ENCODE measurements around the gene CD9.

CD9 gene

DNA sequence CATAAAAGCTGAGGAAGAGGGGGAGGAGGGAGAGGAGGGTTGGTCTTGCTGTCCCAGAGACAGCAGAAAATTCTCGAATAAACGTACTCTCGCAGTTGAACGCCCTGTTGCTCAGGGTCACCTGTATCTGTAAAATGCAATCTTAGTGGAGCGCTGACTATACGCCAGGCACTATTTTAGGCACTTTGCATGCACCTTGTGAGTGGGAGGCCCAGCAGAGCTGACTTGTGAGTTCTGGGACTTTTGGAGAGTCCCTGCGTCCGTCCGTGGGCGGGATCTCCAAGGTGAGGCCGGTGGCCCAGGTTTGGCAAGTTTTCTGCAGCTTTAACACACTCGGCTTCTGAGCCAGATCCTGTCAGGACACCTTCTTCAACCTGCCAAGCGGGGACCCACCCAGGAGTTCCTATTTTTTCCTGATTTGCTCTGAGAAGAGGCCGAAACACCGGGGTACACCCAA is 77.8 kb downstream of the CD9 start:
- DNase-seq: no peak

DNA sequence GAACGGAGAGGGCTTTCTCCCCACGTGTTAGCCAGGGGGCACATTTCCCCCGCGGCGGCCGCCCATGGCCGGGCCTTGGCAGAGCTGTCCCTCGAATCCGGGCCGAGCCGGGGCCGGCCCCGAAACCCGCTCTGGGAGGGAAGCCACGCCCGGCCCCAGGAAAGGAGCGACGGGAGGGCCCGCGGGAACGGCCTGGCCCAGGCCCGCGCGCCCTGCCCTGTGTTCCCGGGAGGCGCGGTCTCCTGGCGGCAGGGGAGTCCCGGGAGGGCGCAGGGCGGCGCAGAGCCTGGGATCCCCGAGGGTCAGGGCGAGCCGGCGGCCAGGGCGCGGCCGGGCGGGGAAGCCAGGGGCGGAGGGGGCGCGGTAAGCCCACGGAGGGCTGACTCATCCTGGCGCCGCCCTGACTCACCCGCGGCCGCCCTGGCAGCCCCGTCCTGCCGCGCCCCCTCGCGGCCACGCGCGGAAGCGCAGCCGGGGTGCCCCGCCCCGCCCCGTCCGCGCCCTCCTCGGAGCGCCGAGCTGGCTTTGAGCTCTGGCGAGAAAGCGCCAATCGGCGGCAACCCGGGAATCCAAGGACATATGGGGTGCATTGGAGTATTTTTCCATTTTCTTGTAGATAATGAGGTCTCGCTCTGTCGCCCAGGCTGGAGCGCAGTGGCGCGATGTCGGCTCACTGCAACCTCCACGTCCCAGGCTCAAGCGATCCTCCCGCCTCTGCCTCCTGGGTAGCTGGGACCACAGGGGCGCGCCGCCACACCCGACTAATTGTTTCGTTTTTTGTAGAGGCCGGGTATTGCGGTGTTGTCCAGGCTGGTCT is 78.4 kb downstream of the CD9 start:
- no peak for DNase-seq

DNA sequence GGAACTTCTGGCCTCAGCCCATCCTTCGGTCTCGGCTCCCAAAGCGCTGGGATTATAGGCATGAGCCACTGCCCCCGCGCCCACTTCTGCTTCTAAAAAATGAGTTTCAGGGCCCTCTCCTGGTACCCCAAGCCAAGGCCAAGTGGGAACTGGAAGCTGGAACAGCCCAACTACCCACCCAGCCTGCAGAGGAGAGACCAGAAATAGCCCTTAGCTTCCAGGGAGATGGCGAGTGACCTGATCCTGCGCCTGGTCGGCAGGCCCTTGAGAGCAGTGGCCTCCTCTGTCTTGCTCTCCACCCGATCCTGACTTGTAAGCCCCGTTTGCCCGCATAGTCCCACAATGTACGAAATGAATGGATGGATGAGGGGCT is 79.0 kb downstream of the CD9 start:
- DNase-seq: no peak

DNA sequence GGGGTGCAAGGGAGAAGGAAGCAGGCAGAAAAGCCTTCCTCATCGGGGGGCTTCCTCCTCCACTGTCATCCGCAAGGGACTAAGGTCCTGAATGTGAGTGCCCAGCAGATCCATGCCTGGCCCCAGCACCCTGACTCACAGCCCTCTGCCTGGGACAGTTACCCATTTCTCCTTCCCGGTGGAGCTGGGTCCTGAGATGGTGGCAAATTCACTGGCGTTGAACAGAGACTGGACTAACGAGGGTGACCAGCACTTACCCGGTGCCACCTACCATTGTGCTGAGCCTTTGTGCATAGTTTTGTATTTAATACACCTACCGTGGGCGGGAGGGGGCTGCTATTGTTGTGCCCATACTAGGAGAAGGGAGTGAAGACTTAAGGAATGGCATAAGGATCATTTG is 79.4 kb downstream of the CD9 start:
- DNase-seq: no peak

DNA sequence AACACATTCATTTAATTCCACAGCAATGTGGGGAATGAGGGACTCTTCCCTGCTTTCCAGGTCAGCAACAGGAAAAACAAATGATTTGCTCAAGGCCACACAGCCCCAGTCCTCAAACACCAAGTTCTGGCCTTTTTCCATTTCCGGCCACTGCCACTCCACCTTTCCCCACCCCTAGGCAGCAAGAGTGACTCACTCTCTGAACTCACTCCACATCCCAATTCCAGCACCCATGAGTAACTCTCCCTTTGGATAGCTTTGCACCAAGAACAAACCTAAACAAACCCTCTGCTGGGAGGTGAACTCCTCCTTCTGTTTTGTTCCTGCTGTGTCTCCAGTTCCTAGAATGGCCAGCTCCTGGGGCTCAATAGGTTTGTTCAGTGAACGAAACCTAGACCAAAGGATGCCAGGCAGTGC is 79.9 kb downstream of the CD9 start:
- DNase-seq: no peak

DNA sequence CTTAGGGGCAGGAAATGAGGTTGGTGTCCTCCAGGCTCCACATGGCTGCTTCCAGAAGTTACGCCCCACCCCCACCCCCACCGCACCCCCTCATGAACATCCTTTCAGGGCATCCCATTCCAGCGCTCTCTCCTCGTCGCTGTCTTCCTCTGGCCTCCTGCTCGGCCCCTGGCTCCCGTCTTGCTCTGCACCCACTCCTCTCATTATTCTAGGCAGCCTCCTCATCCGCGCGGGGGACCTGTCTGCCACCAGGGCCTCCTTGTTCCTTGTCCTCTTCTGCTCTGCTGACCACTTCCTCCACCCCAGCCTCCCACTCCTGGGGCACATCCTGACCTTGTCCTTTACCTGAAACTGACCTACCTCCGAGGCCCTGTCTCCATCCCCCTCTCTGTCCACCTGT is 80.5 kb downstream of the CD9 start:
- no peak for DNase-seq

DNA sequence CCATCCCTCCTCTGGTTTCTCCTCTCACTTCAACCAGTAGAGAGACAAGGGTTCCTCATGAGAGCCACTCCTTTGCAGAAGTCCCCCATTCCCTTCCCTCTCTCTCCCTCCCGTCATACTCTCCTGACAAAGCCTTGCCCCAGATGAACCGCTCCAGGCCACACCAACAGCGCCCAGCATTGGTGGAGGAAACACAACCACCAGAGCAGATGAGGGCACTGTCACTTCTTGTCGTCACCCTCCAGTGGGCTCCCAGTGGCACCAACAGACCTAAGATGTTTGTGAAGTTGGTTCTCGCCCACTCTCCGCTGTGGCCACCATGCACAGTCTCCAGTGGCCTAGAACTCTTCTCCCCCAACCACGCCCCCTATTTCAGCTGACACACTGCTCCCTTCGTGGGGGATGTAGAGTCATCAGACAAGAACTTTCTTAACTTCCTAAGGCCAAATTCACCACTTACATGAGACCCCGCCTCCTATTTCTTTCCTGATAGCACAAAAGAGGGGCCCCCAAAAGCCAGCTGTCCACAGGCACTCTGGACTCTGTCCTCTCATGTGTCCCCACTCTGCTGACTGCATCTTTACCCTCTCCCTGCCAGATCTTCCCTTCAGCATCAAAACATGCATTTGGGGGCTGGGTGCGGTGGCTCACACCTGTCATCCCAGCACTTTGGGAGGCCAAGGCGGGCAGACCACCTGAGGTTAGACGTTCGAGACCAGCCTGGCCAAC is 81.0 kb downstream of the CD9 start:
- DNase-seq: no peak

DNA sequence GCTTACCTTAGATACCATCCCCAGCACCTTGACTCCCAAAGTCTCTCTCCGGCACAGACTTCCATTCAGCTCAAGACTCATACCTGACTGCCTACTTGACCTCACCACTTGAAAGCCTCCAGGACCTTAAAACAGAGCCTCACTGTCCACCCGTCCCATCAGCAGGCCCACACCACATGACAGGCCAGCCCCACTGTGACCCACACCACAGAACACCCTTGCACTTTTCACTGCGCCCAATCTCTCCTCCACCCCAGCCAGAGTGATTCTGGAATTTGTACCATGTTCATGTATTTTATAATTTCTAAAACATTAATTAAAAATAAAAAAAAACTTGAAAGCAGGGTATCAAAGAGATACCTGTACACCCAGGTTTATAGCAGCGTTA is 82.2 kb downstream of the CD9 start:
- DNase-seq: no peak

DNA sequence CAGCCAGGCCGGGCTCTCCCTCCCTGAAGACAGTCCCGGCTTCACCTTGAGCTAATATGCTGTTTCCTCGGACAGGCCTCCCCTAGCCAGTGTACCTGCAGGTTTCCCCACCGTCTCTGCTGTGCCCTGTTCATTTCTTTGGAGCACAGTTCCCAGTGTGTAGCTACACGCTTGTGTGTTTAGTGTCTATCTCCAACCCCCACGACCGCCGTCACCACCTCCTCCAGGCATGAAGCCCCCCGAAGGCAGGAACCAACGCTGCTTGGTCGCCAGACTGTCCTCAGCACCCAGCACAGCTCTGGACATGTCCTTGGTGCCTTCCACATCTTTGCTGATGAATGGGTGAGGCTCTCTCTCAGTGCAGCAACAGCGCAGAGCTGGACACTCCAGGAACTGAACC is 84.1 kb downstream of the CD9 start:
- no peak for DNase-seq

DNA sequence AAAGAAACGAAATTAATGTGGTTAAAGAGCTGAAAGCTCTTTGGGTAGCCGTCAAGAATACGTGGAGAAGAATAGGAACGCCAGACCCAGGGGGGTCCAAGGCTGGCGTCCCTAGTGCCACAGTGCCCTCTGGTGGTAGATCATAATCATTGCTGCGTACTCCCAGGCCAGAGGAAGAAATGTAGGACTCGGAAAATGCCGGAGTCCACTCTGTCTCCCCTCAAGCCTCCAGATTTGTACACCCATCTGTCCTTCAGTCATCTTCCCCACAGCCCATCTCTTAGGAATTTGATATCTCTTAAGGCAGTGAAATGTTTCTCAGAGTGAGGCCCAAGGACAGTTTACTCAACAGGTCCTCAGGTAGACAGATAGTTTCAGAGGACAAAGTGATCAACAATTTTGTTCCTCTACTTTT is 84.9 kb downstream of the CD9 start:
- DNase-seq: no peak

DNA sequence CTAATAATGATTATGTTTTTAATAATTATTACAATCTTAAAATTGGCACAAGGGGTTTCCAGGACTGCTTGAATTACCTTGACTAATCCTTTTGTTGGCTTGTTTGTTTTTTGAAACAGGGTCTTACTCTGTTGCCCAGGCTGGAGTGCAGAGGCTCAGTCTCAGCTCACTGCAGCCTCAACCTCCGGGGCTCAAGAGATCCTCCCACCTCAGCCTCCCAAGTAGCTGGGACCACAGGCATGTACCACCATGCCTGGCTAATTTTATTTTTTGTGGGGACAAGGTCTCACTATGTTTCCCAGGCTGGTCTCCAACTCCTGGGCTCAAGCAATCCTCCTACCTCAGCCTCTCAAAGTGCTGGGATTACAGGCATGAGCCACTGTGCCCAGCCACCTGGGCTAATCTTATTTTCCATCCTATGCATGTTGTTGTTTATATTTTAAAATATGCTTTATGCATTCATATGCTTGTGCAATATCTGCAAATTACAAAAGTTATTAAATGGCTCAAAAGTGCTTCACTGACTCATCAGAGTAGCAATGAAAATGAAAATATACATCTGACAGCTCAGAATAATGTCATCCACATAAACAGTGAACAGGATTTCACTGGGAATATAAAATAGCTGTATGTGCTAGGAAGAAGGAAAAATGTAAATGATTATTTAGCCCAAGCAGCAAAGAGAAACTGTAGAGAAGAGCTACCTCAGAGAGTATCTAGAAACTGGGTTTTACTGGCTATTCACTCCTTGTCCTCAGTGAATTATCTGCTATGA is 85.5 kb downstream of the CD9 start:
- DNase-seq: no peak

All from SIG-M5 (cell line).